ENCODE measurements around the gene SLC1A3.

- TF ChIP-seq CTCF (IDR thresholded peaks at IDR 0.05) (no peak), EZH2 (IDR thresholded peaks at IDR 0.05; ENCODE audit: borderline replicate concordance, insufficient read depth, low read depth, low read length, poor library complexity, severe bottlenecking) (no peak)
Observed at GRCh38 chr5:36596247-36596646, 10.2 kb upstream of the SLC1A3 start.

Data from B cell (primary cell).